Measurements from ENCODE around the gene USP3. TPM values are rescaled to one million over a fixed set of nuclear protein-coding genes. Genes with fewer than 3 reads are reported as not detected.

Gene USP3
- total and polyA plus RNA-seq, 9 donors = 21.1 to 76.0 (median 60.1) TPM

DNA sequence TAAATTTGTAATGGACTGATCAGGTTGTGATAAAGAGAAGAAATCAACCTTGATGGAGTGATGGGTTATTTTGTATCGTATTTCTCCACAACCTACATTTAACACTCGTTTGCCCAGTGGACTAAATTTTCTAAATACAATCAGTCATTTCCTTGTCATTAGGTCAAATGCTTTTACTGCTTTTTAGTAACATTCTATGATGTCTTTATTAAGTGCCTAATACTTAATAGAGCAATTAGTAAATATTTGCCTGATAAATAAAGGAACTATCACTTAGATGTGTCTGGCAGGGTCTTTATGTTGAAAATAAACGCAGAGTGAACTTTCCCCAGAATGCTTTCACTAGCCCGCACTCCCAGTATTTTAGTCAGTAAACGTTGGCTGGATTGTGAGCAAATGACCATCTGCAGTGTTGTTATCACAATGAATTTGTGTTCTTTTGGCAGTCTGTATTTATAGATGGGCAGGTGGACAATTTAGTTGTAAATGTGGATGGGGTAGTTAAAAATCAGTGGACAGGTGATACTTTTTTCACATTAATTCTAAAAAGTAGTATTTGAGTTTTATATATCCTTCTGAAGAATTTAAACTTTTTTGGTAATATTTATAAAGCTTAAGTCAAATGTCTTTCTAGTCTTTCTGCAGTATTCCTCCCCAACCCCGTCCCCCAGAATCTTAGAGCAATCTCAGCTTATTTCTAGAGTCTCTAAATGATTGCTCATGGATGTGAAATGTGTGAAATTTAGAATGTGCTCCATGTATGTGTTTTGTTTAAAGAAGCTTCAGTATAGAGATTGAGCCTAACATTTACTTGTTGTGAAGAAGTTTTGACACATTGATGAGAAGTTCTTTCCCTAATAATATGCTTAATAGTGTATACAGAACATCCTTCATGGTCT, 4.9 kb downstream of the USP3 start:
- no peak for TF ChIP-seq EP300 (IDR thresholded peaks at IDR 0.05)
- TF ChIP-seq POLR2A (IDR thresholded peaks at IDR 0.05) = no peak
- TF ChIP-seq, protein P1, sequence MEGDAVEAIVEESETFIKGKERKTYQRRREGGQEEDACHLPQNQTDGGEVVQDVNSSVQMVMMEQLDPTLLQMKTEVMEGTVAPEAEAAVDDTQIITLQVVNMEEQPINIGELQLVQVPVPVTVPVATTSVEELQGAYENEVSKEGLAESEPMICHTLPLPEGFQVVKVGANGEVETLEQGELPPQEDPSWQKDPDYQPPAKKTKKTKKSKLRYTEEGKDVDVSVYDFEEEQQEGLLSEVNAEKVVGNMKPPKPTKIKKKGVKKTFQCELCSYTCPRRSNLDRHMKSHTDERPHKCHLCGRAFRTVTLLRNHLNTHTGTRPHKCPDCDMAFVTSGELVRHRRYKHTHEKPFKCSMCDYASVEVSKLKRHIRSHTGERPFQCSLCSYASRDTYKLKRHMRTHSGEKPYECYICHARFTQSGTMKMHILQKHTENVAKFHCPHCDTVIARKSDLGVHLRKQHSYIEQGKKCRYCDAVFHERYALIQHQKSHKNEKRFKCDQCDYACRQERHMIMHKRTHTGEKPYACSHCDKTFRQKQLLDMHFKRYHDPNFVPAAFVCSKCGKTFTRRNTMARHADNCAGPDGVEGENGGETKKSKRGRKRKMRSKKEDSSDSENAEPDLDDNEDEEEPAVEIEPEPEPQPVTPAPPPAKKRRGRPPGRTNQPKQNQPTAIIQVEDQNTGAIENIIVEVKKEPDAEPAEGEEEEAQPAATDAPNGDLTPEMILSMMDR (IDR thresholded peaks at IDR 0.05) = no peak
- Histone ChIP-seq H3K9me3 (no peaks in the 10 kb centered on the region), H3K27me3 (no peaks in the 10 kb centered on the region), H3K4me3 (no peak overlapping the region), H3K36me3 (no peaks in the 10 kb centered on the region), H3K4me1 (ENCODE audit: insufficient read depth) (peaks cover 13% of the 10 kb centered on the region), H3K27ac (peak overlapping the region in 1 of 2 donors; percentile 53)
- DNase-seq = no peak
- 20 to 37% (median 25%) methylated on average over 6 of the region's 6 CpGs for WGBS, 3 donors
- intact Hi-C loops (cut with DNase I) = loop anchor here in 1 of 4 donors (10.0 kb wide), 1 partner anchor 95 kb away; no protein-coding TSS in a partner anchor

DNA sequence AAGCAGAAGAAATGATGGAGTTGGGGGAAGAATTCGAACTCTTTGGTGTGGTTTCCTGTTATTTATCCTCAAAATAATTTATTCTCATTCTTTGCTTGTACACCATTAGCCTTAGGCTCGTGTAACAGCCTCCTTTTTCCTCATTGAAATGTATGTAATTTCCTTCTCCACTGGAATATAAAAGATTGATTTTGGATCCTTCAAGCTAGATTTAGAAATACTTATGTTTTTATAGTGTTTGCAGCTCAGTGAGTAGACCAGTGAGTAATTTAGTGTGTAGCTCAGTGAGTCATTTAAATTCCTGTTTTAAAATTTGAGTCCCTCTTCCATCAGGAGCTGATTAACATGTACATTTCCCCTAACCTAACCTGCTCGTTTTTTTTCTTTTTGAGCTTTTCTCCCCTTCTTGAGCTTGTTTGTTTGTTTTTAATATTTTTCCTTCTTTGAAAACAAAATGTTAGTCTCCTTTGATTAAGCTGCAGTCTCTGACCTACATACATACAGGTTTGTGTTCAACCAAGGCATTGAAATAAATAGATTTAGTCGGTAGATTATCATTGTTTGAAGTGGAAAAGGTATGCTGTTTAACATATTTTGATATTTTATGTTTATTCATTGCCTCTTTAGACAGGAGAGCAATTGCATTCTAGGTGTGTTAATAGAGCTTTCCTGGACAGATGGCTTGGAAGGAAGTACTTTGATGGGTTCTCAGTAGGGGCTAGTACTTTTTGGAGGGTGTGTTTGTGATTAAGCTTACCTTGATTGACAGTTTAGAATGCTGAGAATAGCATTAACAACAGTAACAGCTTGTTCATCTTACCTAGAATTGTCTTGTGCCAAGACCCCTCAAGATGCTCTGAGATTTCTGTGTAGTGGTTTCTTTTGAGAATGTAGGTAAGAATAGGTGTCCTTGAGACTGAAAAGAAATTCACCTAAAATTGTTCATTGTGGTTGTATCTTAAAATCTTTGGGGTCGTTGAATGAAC, 5.9 kb downstream of the USP3 start:
- TF ChIP-seq, protein P1 (IDR thresholded peaks at IDR 0.05) = no peak
- TF ChIP-seq EP300 (IDR thresholded peaks at IDR 0.05) (no peak), POLR2A (IDR thresholded peaks at IDR 0.05) (no peak)
- no peaks in the 10 kb centered on the region for H3K36me3 ChIP-seq
- intact Hi-C loops (cut with DNase I) = loop anchor here in 1 of 4 donors (10.0 kb wide), 1 partner anchor 95 kb away; no protein-coding TSS in a partner anchor
- H3K27ac ChIP-seq = peak overlapping the region in 1 of 2 donors; percentile 44
- WGBS, 3 donors = 25 to 32% (median 27%) methylated on average over 5 of the region's 5 CpGs
- no peak overlapping the region for H3K4me3 ChIP-seq
- no peaks in the 10 kb centered on the region for H3K9me3 ChIP-seq
- no peaks in the 10 kb centered on the region for H3K27me3 ChIP-seq
- H3K4me1 ChIP-seq (ENCODE audit: insufficient read depth) = peaks cover 13% of the 10 kb centered on the region
- DNase-seq = no peak

DNA sequence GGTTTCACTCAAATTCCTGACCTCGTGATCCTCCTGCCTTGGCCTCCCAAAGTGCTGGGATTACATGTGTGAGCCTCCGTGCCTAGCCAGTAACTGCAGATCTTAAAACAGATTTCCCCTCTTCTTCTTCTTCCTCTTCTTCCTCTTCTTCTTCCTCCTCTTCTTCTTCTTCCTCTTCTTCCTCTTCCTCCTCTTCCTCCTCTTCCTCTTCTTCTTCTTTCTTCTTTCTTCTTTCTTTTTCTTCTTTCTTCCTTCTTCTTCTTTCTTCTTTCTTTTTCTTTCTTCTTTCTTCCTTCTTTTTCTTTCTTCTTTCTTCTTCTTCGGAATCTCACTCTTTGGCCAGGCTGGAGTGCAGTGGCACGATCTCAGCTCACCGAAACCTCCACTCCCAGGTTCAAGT, 7.8 kb downstream of the USP3 start:
- DNase-seq = no peak
- H3K27ac ChIP-seq = peak overlapping the region in 1 of 2 donors; percentile 45
- TF ChIP-seq, protein P1 (IDR thresholded peaks at IDR 0.05) = no peak
- no peak for TF ChIP-seq POLR2A (IDR thresholded peaks at IDR 0.05)
- TF ChIP-seq EP300 (IDR thresholded peaks at IDR 0.05) = no peak
- WGBS, 3 donors = 73 to 96% (median 94%) methylated on average over 5 of the region's 5 CpGs
- no peaks in the 10 kb centered on the region for H3K27me3 ChIP-seq
- H3K36me3 ChIP-seq = no peaks in the 10 kb centered on the region
- no peak overlapping the region for H3K4me3 ChIP-seq
- H3K4me1 ChIP-seq (ENCODE audit: insufficient read depth) = peaks cover 10% of the 10 kb centered on the region
- intact Hi-C loops (cut with DNase I) = no loop called here
- H3K9me3 ChIP-seq = no peaks in the 10 kb centered on the region

DNA sequence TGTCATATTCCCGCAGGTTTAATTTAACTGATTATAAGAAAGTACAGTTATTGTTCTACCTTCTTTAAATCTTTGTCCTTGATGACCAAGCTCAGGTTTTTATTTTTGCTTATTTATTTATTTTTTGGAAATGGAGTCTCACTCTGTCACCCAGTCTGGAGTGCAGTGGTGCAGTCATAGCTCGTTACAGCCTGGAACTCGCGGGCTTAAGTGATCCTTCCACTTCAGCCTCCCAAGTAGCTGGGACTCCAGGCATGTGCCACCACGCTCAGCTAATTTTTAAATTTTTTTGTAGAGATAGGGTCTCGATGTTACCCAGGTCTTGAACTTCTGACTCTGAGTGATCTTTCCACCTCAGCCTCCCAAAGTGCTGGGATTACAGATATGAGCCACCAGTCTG, 8.9 kb downstream of the USP3 start:
- Histone ChIP-seq H3K4me3 (no peak overlapping the region), H3K27ac (peak overlapping the region in 1 of 2 donors; percentile 45), H3K4me1 (ENCODE audit: insufficient read depth) (peaks cover 15% of the 10 kb centered on the region), H3K9me3 (no peaks in the 10 kb centered on the region), H3K27me3 (no peaks in the 10 kb centered on the region), H3K36me3 (no peaks in the 10 kb centered on the region)
- DNase-seq = no peak
- WGBS, 3 donors = 67 to 91% (median 69%) methylated on average over 6 of the region's 6 CpGs
- TF ChIP-seq POLR2A (IDR thresholded peaks at IDR 0.05) (no peak), EP300 (IDR thresholded peaks at IDR 0.05) (no peak)
- TF ChIP-seq, protein P1 (IDR thresholded peaks at IDR 0.05) = no peak
- intact Hi-C loops (cut with DNase I) = no loop called here
